Uterus (tissue), 2 donors: ENCODE data around the gene ISG15.

Experiments
- POLR2A ChIP-seq, 2 donors: fragments of 450-650 bp; IDR thresholded peaks; one replicate each; pipeline ENCODE4 v1.6.1; 2016; ENCODE audit warnings: antibody characterized with exemption in 2 of 2, mild to moderate bottlenecking in 1 of 2, moderate library complexity in 1 of 2
- TF ChIP-seq, protein P1 (sequence below), 4 experiments: fragments of 200-600 bp in 2 of 4; fragments of 450-650 bp in 2 of 4; sonication (generic) in 2 of 4; IDR thresholded peaks; one replicate each; pipeline ENCODE4 v1.5.1; 2016 to 2019; ENCODE audit warnings: antibody characterized with exemption in 4 of 4, mild to moderate bottlenecking in 2 of 4, moderate library complexity in 1 of 4

DNA sequence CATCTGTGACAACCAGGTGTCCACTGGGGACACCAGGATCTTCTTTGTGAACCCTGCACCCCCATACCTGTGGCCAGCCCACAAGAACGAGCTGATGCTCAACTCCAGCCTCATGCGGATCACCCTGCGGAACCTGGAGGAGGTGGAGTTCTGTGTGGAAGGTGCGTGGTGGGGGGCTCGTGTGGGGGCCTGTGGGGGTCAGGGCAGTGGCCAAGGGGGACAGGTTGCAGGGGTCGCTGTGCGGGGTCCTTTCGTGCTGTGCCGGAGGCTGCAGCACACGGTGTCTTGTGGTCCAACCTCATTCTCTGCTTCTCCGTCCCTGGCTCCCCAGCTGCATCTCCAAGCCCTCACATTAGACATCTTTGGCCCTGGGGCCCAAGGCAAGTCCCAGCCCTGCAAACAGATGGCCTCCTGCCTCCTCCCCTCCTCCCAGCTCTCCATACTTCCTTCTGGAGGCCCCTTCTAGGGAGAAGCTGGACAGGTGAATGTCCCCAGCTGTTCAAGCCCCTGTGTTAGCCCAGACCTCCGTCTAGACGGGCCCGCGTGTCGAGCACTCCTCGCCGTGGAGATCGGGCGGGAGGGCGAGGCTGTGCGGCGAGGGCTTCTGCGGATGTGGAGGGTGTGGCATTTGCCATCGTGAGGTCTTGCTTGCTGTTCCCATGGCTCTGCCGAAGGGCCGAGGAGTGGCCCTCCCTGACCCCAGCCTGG lies 9.2 kb downstream of the ISG15 start:
- TF ChIP-seq, protein P1, sequence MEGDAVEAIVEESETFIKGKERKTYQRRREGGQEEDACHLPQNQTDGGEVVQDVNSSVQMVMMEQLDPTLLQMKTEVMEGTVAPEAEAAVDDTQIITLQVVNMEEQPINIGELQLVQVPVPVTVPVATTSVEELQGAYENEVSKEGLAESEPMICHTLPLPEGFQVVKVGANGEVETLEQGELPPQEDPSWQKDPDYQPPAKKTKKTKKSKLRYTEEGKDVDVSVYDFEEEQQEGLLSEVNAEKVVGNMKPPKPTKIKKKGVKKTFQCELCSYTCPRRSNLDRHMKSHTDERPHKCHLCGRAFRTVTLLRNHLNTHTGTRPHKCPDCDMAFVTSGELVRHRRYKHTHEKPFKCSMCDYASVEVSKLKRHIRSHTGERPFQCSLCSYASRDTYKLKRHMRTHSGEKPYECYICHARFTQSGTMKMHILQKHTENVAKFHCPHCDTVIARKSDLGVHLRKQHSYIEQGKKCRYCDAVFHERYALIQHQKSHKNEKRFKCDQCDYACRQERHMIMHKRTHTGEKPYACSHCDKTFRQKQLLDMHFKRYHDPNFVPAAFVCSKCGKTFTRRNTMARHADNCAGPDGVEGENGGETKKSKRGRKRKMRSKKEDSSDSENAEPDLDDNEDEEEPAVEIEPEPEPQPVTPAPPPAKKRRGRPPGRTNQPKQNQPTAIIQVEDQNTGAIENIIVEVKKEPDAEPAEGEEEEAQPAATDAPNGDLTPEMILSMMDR (IDR thresholded peaks at IDR 0.05) = no peak
- TF ChIP-seq POLR2A (IDR thresholded peaks at IDR 0.05) = no peak
